ENCODE data around the gene CD14.
"Not testable (repeated sequence)": the region's sequence is repeated elsewhere in the genome, so short reads cannot be mapped to it uniquely, and the experiment has no call there.

CD14 gene

DNA sequence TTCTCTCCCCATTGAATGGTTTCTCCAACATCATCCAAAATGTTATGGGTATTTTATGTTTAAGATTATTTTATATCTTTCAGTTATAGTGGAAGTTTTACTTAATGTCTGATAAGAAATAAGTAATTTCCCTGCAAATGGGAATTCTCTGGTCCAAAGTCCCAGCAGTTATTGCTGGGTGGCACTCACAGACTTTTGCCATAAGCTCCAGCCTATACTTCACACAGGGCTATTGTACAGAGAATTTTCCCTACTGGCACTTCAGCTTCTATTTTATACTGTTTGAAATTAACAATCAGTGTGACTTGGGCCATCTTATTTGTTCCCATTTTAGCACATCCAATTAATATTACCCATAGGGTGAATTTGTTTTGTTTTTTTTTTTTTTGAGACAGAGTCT lies 32.9 kb downstream of the CD14 start:
- no peaks in the 10 kb centered on the region for H3K36me3 ChIP-seq
- DNase-seq: no peak
- H3K9me3 ChIP-seq (ENCODE audit: severe bottlenecking): no peaks in the 10 kb centered on the region
- TF ChIP-seq, protein P1, sequence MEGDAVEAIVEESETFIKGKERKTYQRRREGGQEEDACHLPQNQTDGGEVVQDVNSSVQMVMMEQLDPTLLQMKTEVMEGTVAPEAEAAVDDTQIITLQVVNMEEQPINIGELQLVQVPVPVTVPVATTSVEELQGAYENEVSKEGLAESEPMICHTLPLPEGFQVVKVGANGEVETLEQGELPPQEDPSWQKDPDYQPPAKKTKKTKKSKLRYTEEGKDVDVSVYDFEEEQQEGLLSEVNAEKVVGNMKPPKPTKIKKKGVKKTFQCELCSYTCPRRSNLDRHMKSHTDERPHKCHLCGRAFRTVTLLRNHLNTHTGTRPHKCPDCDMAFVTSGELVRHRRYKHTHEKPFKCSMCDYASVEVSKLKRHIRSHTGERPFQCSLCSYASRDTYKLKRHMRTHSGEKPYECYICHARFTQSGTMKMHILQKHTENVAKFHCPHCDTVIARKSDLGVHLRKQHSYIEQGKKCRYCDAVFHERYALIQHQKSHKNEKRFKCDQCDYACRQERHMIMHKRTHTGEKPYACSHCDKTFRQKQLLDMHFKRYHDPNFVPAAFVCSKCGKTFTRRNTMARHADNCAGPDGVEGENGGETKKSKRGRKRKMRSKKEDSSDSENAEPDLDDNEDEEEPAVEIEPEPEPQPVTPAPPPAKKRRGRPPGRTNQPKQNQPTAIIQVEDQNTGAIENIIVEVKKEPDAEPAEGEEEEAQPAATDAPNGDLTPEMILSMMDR (IDR thresholded peaks at IDR 0.05; ENCODE audit: low read depth, low read length): no peak
- H3K4me3 ChIP-seq (ENCODE audit: low read depth, low read length): no peak overlapping the region
- no peaks in the 10 kb centered on the region for H3K27me3 ChIP-seq (ENCODE audit: insufficient read depth, low read depth, severe bottlenecking)
- no peak overlapping the region for H3K27ac ChIP-seq

DNA sequence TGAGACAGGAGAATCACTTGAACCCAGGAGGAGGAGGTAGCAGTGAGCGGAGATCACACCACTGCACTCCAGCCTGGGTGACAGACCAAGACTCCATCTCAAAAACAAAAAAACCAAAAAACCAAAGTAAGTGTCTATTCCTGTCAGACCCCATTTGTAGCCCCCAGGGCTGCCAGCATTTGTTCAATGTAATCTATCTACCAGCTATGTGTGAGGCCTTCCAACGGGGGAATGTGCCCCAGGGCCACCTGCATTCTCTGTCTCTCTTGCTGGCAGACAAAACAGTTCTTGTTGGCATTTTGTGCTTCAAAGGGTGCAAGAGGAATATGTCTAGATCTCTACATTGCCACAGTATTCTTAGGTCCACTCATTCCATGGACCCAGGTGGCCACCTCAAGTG lies 34.1 kb downstream of the CD14 start:
- DNase-seq: no peak
- Histone ChIP-seq H3K4me3 (ENCODE audit: low read depth, low read length) (no peak overlapping the region), H3K9me3 (ENCODE audit: severe bottlenecking) (no peaks in the 10 kb centered on the region), H3K27ac (no peak overlapping the region), H3K27me3 (ENCODE audit: insufficient read depth, low read depth, severe bottlenecking) (no peaks in the 10 kb centered on the region), H3K36me3 (no peaks in the 10 kb centered on the region)
- TF ChIP-seq, protein P1 (IDR thresholded peaks at IDR 0.05; ENCODE audit: low read depth, low read length): no peak

DNA sequence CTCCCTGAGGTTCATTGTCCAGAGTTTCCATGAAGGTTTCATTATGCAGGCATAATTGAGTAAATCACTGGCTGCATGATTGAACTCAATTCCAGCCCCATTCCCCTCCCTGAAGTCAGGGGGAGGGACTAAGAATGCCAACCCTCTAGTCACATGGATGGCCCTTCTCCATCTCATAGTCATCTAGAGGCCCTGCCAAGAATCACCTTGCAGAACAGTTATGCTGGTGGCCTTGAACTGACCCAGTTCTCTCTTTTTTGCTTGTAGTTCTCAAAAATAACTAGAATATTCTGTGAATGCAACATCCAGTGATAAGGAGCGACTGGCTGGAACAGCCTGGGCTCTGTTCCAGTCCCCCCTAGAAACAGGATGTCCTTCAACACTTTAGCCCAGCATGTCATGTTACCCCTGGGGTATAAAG lies 36.6 kb downstream of the CD14 start:
- H3K36me3 ChIP-seq: no peaks in the 10 kb centered on the region
- H3K4me3 ChIP-seq (ENCODE audit: low read depth, low read length): no peak overlapping the region
- H3K27me3 ChIP-seq (ENCODE audit: insufficient read depth, low read depth, severe bottlenecking): no peaks in the 10 kb centered on the region
- no peak overlapping the region for H3K27ac ChIP-seq
- H3K9me3 ChIP-seq (ENCODE audit: severe bottlenecking): no peaks in the 10 kb centered on the region
- TF ChIP-seq, protein P1 (IDR thresholded peaks at IDR 0.05; ENCODE audit: low read depth, low read length): no peak
- no peak for DNase-seq

DNA sequence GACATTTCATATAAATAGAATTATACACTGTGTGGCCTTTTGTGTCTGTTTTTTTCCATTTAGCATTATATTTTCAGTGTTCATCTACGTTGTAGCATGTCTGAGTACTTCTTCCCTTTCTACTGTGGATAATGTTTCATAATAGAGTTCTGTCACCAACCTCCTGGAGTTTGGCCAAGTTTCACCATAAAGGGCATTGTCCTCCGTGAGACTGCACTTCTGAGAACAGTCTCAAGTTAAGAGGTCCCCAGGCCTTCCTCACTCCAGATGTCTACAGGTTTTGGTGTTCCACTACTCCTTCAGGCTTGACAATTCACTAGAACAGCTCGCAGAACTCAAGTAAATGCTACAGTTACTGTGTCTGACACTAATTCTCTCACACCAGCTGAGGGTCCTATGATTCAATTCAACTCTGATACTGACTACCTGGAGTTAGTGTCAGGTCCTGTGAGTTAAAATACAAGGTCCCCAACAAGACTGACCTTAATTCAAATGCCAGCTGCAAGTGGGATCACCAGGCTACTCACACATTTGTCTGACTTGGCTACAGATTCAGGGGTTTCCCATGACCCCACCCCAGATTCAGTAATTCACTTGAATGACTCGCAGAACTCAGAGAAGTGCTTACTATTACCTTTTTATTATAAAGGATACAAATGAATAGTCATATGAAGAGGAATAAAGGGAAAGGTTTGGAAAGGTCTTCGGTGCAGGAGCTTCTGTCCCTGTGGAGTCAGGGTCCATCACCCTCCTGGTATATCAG lies 37.3 kb downstream of the CD14 start:
- Histone ChIP-seq H3K27ac (no peak overlapping the region), H3K9me3 (ENCODE audit: severe bottlenecking) (no peaks in the 10 kb centered on the region), H3K4me3 (ENCODE audit: low read depth, low read length) (no peak overlapping the region), H3K27me3 (ENCODE audit: insufficient read depth, low read depth, severe bottlenecking) (no peaks in the 10 kb centered on the region), H3K36me3 (no peaks in the 10 kb centered on the region)
- TF ChIP-seq, protein P1 (IDR thresholded peaks at IDR 0.05; ENCODE audit: low read depth, low read length): no peak
- DNase-seq: no peak

DNA sequence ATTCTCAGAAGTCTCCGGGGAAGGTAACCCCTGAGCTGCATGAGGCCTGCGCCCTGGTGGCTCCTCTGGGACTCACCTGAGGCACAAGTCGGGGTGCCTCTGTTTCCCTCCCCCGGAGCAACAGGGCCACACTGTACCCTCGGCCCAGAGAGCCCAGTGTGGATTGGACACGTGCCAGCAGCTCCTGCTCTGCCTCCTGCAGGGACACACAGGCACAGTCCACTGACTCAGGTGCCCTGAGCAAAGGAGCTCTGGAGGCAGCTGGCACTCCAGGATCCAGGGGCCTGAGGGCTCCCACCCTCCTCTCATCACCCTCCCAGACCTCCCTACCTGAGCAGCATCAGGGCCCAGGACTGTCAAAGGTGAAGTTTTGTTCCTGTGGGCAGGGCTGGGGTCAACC lies 38.8 kb downstream of the CD14 start:
- Histone ChIP-seq H3K9me3 (ENCODE audit: severe bottlenecking) (no peaks in the 10 kb centered on the region), H3K27ac (no peak overlapping the region), H3K27me3 (ENCODE audit: insufficient read depth, low read depth, severe bottlenecking) (no peaks in the 10 kb centered on the region), H3K36me3 (no peaks in the 10 kb centered on the region), H3K4me3 (ENCODE audit: low read depth, low read length) (no peak overlapping the region)
- no peak for DNase-seq
- TF ChIP-seq, protein P1 (IDR thresholded peaks at IDR 0.05; ENCODE audit: low read depth, low read length): no peak

DNA sequence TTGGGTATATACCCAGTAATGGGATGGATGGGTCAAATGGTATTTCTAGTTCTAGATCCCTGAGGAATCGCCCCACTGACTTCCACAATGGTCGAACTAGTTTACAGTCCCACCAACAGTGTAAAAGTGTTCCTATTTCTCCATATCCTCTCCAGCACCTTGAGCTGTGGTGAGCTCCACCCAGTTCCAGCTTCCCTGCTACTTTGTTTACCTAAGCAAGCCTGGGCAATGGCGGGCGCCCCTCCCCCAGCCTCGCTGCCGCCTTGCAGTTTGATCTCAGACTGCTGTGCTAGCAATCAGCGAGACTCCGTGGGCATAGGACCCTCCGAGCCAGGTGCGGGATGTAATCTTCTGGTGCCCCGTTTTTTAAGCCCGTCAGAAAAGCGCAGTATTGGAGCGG lies 39.9 kb downstream of the CD14 start:
- H3K27me3 ChIP-seq (ENCODE audit: insufficient read depth, low read depth, severe bottlenecking); H3K27ac ChIP-seq; H3K4me3 ChIP-seq (ENCODE audit: low read depth, low read length); H3K36me3 ChIP-seq; H3K9me3 ChIP-seq (ENCODE audit: severe bottlenecking); DNase-seq: not testable (repeated sequence)
